CD4-positive, alpha-beta T cell treated with Interleukin-17A for 4 hours (primary cell): ENCODE measurements around the gene NPY4R2.
"Not testable (repeated sequence)": the region's sequence is repeated elsewhere in the genome, so short reads cannot be mapped to it uniquely, and the experiment has no call there.

ENCODE experiments used
- DNase-seq: peaks from one replicate; pipeline ENCODE4 v3.0.0-alpha.2; 2020; ENCODE audit warnings: mixed read lengths

The NPY4R2 gene, protein sequence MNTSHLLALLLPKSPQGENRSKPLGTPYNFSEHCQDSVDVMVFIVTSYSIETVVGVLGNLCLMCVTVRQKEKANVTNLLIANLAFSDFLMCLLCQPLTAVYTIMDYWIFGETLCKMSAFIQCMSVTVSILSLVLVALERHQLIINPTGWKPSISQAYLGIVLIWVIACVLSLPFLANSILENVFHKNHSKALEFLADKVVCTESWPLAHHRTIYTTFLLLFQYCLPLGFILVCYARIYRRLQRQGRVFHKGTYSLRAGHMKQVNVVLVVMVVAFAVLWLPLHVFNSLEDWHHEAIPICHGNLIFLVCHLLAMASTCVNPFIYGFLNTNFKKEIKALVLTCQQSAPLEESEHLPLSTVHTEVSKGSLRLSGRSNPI

DNA sequence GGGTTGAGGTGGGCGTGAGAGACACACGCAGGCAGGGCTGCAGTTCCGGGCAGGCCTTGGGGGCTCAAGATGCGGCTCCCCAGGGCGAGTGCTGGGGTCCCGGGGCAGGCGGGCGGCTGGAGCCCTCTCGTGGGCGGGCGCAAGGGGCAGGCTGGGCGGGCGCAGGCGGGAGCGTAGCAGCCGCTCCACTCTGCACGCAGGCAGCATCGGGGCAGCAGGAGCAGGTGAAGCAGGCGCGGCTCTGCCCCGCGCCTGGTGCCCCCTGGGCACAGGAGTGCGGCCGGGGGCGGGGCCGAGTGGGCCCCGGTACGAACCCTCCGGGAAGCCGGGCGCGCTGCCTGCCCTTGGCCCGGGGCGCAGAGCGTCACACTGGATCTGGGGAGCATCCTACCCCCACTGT, at the start of gene NPY4R2:
Gene NPY4R2, plus strand, starts transcription at position 188 of the 400 bp plus-strand sequence. CDS start 3,326 bp downstream, outside the sequence.
- DNase-seq = not testable (repeated sequence)

DNA sequence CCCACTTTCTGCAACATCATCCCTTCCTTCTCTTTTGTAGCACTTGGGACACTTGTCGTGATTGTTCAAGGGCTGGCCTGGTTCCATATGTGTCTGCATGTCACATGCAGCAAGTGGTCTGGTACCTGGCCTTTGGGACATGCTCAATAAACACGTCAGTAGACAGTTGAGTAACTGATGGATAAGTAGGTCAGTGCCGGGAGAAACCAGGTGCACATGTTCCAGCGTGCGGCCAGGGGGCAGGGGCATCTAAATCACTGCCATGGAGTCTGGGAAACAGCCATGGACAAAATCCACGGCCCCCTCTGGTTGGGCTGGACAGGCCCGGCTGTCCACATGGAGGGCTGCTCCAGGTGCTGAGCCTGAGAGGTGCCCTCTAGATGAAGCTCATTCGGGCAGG, 47.6 kb upstream of the NPY4R2 start:
- DNase-seq = not testable (repeated sequence)

DNA sequence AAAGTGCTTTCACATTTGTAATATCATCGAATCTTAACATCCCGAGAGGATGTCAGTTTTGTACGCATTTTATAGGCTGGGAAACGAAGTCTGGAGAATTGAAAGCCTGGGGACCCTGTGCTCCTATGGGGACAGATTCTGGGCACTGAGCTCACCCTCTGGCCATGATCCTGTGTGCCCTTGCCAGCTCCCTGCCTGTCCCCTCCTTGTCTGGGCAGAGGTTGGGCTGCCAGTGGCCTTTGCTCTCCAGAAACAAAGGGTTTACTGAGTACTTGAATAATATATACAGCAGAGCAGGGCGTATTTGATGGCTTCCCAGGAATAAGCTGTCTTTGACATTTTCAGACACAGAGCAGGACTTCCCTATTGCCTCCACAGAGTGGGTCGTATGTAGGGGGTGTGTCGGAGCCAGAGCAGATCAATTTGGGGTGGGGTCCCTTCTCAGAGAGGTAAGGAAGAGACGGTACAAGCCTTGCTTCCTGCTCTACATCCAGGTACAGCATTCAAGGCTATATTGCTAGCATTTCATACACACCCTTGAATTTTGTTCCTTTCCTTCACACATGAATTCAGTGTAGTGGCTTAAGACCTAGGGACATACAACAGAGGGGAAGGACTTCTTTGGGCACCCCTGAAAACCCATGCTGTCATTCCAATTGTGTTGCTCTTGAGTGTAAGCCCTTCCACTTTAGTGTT, 46.8 kb upstream of the NPY4R2 start:
- DNase-seq = not testable (repeated sequence)

DNA sequence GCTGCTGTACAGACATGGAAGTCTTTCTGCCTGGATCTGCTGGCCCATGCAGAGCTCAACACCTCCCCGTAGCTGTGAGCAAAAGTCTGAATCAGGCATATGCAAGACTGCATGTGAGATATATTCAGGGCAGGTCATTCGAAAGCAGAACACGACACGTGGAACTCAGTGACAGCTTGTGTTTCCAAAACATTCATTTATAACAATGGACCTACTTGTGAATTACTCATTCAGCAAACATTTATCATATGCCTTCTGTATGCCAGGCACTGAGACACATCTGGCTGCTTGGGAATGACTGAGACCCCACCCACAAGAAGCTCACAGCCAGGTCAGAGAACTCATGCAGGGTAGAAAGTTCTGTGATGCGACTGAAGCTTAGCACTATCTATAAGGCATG, 46.2 kb upstream of the NPY4R2 start:
- not testable (repeated sequence) for DNase-seq

DNA sequence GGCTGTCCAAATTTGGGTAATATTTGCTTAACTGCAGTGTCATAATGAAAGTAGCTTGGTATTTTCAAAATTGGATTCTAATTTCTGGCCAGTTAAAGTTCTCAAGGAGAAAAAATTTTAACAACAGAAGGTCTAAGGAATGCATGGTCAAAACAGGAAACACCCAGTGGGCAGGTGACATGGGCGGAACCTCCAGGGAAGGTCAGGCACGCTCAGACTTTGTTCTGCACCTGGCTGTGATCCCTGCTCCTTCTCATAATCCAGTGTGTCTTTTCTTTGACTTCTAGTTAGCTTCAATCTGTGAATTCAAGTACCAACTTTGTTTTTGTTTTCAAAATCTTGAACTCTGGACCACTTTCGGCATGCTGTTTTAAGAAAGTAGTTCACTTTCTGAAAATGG, 34.2 kb upstream of the NPY4R2 start:
- DNase-seq = not testable (repeated sequence)

DNA sequence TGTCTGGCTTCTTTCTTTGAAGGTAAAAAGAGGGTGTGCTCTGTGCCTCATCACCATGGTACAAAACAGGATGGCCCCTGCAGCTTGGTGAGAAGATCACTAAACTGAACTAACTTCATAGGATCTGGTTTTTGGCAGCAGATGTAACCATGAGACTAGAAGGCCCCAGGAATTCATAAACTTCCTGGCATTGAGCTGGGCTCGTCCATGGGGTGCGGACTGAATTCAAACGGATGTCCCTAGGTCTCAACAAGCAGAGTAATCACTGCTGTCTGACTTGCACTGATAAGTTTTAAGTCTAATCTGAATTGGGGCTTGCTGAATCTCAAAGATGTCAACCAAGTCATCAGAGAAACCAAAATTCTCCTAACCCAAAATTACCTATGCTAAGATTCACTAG, 33.5 kb upstream of the NPY4R2 start:
- DNase-seq = not testable (repeated sequence)

DNA sequence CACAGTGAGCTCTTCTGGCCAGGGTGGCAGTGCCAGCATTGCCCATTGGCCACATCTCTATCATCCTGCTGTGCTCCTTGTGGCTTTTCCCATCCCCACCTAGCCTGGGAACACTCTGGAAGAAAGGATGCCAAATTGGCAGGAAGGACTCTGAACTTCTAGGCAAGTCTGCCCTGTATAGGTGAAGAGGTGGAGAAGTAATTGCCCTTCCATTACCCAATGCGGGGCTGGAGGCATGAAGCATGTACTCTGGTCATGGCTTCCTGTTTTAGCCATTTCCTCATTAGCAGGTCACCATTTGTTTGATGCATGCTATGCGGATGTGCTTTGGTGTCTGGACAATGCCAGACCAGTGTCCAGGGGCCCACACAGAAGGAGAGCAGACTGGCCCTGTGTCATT, 32.1 kb upstream of the NPY4R2 start:
- not testable (repeated sequence) for DNase-seq

DNA sequence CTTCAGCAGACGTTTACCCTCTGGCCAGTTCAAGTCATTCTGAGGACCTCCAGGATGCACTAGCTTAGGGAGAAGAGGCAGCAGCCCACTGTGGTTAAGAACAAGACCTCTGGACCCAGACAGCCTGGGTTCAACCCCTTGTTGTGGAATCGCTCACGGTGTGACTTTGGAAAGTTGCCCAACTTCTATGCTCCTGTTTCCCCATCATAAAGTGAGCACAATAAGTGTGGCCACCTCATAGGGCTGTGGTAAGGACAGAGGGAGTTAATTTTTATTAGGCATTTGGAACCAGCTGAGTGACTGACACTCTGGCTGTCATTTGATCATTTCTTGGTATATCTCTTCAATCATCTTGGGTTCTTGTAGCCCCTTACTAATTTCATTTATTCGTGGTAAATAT, 31.6 kb upstream of the NPY4R2 start:
- not testable (repeated sequence) for DNase-seq

DNA sequence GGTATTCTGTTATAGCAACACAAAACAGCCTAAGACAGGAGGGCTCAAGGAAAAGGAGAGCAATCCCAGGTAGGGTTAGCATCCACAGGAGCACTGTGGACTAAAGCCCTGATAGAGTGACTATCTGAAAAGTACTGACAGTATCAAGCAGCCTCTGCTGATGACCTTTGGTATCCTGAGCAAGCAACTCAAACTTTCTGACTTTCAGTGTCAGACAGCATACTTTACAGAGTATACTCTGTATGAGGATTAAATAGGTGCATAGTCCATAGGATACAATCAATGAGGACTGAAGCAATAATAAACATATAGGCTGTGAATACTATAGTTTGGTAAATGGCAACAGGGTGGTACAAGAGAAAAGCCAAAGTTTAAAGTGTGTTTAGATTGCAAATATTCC, 27.7 kb upstream of the NPY4R2 start:
- DNase-seq = not testable (repeated sequence)

DNA sequence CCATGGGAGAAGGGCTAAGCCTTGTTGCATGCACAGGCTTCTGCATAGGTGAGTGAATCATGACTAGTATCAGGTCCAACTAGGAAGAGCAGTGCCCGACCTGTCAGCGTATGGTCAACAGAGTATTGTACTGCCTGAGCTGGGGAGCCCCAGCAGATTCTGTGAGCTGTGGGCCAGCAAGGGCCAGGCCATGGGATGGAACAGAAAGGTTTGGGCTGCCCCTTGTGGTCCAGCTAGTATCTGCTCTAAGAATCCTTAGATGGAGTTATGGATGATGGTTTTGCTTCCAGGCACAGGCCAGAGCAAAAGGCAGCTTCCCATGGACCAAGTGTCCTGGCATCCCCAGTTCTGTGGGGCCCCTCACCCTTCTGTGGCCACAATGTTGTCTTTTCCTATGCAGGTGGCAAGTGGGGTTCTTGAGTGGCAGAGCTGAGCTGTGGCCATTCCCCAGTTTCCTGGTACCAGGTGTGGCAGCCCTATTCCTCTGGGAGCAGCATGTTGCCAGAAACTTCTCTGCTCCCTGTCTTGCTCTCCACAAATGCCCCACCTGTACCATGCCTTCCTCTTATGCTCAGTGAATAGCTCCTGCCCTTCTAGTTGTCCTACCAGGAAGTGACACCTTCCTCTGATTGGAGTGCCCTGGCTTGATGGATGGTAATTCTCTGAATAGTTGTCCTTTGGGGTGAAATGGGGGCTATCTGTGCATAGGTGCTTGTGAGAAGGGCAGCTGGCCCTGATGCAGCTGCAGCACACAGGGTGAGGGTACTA, 25.8 kb upstream of the NPY4R2 start:
- DNase-seq = not testable (repeated sequence)

DNA sequence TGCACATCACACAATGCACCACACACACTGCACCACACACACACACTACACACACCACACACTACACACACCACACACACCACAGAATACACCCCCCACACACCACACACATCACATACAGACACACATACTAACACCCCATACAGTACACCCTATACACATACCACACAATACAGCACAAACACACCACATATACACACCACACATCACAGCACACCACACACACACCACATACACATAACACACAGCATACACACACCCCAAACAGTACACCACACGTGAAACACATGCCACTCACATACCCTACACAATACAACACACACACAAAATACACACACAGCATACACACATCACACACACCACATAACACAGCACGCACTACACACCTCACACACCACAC, 23.9 kb upstream of the NPY4R2 start:
- DNase-seq = not testable (repeated sequence)

DNA sequence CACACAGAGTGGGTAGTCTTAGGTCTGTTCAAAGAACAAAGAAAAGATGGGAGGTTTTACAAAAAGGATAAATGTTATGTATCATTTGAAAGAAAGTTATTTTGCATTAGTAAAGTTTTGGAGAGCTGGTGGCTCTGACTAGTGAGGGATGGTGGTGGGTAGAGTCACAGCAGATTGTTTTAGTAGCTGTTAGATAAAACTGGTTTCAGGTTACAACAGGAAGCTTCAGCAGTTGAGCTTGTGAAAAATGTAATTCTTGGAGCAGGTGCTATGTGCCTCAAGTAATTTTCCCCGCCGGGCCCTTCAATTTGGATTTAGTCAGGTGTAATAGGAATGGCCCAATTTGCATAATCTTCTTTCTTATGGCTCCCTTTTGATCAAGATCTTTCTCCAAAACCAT, 20.6 kb upstream of the NPY4R2 start:
- DNase-seq = not testable (repeated sequence)

DNA sequence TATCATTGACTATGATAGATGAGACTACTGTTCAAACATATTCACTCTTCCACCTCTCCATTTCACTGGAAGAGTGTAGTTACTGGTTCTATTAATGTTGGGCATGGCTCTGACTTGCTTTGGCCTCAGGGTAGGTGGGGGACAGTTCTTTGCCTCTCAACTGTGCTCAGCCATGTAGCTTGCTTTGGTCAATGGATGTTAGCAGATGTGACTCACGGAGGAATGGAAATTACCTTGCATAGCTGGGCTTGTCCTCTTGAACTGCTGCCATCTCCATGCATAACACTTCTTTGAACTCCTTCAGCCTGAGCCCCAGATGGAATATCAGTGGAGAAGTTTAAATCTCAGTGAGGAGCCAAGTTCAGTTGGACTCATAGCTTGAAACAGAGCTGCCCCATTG, 9.1 kb upstream of the NPY4R2 start:
- not testable (repeated sequence) for DNase-seq

DNA sequence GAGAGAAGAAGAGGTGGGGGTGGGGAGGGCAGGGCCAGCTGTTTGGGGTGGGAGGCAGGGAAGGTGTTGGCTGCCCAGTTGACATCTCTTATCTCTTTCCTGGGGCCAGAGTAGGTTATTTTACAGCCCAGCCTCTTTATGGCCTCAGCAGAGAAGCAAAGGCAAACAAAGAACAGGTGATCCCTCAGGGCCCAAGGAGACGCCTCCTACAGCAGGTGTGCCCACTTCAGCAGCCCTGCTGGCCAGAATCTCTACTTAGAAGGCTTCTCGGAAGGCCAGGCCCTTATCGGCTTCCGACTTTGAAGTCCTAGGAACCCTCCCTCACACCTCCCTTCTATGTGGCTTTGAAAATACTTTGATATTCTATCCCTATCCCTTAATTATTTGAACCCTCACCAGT, 8.0 kb upstream of the NPY4R2 start:
- DNase-seq = not testable (repeated sequence)

DNA sequence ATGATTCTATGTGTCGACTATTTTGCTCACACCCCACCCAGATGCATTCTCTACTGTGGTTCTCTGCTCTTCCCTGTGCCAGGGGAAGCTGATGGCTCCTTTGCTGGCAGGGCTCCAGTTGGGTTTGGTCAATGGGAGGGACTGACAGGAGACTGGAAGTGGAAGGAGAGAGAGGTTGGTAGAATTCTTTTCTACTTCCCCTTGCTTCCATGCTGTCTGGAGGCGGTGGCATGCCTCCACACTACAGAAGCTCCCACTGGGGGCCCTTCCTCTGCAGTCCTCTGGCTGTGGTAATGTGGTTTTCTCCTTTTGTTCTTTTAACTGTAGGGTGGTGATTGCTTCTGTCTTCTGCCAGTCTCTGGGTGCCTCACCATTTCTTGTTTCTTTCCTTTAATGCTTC, 4.4 kb upstream of the NPY4R2 start:
- not testable (repeated sequence) for DNase-seq

DNA sequence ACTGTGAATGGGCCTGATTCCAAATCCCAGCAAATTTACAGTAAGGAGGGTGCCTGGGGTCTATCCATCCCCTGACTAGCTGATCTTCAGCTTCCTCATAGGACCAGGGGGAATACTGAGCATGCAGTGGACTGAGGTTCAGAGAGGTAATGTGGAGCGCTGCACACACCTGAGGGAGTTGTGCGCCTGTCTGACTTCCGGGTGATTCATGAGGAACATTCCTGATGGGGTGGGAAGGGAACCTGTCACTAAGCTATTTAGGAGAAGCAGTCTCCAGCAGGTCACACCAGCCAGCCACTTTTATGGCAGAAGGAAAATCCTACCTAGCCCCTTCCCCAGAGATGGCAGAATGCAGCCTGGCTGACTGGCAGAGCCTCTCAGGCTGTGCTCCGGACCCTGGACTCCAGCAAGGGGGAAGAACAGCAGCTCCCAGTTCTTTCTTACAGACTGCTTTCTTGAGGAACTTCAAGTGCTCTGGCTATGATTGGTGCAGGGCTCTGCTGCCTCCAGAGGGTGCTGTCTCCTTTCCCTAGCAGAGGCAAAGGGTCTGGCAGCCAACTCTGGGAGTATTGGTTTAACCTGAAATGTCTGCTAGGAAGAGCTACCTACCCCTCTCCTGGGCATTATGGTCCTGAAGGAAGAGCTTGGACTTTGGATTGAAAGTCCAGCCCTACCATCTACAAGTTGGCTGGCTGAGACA, 2.5 kb upstream of the NPY4R2 start:
- DNase-seq = not testable (repeated sequence)

DNA sequence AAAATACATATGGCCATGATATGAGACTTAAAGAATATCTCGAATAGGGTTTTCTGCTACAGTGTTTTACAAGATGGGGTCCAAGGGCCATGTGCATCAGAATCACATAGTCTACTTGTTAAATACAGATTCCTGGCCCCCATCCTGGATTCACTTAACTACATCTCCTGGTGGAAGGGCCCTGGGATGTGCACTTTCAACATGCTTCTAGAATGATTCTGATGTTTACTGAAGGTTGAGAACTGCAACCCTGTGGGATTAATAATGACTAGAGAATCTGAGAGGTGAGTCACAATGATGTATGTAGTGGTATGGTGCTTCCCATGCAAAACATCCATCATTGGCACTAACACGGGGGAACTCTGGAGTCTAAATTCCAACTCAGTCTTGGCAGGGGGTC, 2.1 kb downstream of the NPY4R2 start:
- not testable (repeated sequence) for DNase-seq

DNA sequence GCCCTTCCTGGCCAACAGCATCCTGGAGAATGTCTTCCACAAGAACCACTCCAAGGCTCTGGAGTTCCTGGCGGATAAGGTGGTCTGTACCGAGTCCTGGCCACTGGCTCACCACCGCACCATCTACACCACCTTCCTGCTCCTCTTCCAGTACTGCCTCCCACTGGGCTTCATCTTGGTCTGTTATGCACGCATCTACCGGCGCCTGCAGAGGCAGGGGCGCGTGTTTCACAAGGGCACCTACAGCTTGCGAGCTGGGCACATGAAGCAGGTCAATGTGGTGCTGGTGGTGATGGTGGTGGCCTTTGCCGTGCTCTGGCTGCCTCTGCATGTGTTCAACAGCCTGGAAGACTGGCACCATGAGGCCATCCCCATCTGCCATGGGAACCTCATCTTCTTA, 4.0 kb downstream of the NPY4R2 start:
- not testable (repeated sequence) for DNase-seq

DNA sequence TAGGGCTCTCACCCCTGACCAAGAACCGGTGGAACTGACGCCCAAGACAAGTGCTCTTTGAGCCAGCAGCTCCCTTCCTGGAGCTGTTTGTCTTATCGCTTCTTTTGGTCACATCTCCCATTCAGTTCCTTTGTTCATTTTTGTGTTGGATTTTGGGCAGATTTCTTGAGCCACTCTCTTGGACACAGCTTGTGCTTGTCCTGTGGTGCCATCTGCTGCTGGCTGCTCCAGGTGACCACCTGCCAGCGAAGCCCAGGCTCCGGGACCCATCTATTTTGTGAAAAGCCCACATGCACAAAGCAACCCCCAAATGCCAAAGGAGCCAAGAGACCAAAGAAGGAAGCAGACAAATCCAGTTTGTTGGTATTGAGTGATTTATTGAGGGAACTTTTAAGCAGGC, 6.2 kb downstream of the NPY4R2 start:
- DNase-seq = not testable (repeated sequence)

DNA sequence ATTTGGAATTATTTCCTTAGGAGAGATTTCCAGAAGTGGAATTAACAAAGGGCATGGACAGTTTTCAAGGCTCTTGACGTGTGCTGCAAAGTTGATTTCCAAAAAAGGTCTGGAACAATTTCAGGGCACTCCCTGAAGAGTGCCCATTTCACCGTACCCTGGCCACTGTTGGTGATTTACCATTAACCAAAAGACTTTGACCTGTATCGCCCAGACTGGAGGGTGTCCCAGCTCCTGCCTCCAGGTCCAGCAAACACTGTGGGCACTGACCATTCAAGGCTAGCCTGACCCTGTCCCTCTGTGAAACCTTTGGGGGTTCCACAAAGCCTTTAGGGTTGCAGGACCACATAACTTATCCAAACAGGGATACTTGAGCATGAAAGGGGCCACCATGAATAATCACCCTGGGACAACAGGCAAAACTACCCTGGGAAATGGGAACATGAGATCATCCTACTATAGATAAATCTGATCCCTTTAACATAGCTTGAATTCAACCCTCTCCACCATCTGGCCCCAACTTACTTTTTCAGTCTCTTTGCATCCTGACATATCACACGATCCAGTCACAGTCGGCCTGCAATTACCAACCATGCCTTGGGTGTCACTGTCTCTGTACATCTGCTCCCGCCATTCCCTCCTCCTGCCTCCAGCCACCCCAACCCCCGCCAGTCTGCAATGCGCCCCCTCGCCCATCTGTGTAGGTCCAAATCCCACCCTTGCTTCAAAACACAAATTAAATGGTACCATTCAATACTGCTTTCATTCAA, 8.9 kb downstream of the NPY4R2 start:
- DNase-seq = not testable (repeated sequence)

DNA sequence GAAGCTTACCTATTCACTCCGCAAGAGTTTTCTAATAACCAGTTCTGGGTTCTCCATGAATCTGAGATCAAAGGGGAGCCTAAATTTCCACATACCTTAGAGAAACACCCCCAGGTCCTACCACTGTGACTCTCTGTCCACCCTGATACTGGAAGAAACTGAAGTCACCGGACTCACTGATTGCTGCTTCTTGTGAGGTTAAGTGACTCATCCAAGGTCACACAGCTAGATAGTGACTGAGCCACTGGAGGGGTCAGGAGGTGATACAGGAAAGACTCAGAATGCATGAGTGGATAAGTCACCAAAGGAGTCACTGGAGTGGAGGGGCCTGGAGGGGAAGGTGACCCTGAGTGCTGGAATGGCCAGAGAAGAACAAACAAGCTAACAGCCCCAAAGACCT, 9.8 kb downstream of the NPY4R2 start:
- not testable (repeated sequence) for DNase-seq

DNA sequence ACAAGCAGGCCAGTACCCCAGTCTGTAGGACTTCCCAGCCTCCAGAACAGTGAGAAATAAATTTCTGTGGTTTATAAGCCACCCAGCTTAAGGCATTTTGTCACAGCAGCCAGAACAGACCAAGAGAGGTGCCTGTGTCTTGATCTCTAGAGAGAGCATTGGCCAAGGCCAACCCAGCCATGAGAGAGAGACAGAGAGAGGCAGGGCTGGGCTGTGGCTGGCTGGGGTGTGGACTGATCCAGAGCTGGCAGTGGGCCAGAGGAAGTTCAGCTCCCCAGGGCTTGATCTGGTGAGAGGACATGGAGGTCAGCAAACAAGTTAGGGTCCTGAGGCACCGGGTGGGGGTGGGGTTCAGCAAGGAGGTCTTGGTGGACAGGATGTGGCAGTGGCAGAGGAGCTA, 14.4 kb downstream of the NPY4R2 start:
- not testable (repeated sequence) for DNase-seq
